OCI-LY1 (cell line): ENCODE results near the gene ST7.

Experiments used
- H2AFZ ChIP-seq: fragments of 200-600 bp; sonication (generic), shearing (Covaris generic); 2 replicates; pipeline ENCODE4 v1.6.0; 2014; ENCODE audit warnings: antibody characterized with exemption, mild to moderate bottlenecking, low read length
- H3F3A ChIP-seq: fragments of 200-600 bp; sonication (generic), shearing (Covaris generic); 2 replicates; pipeline ENCODE4 v1.6.0; 2014; ENCODE audit warnings: mild to moderate bottlenecking, antibody characterized with exemption, low read length, moderate library complexity; ENCODE audit not compliant: insufficient read depth
- H3K27ac ChIP-seq: fragments of 200-600 bp; sonication (generic); 2 replicates; pipeline ENCODE4 v1.5.1; 2014; ENCODE audit warnings: low read length, mixed run types, mild to moderate bottlenecking, low read depth; ENCODE audit not compliant: poor library complexity, severe bottlenecking
- H3K27me3 ChIP-seq: fragments of 200-600 bp; sonication (generic); 2 replicates; pipeline ENCODE4 v1.6.0; 2014; ENCODE audit warnings: antibody characterized with exemption, mild to moderate bottlenecking, low read length, moderate library complexity; ENCODE audit not compliant: insufficient read depth
- H3K36me3 ChIP-seq: fragments of 200-600 bp; sonication (generic); 2 replicates; pipeline ENCODE4 v1.6.1; 2014; ENCODE audit warnings: mild to moderate bottlenecking, antibody characterized with exemption, low read length, moderate library complexity, mixed read lengths; ENCODE audit not compliant: insufficient read depth
- H3K4me1 ChIP-seq: fragments of 200-600 bp; sonication (generic); 2 replicates; pipeline ENCODE4 v1.5.1; 2014; ENCODE audit warnings: mild to moderate bottlenecking, low read length, moderate library complexity; ENCODE audit not compliant: insufficient read depth, severe bottlenecking
- H3K4me2 ChIP-seq: fragments of 200-600 bp; sonication (generic), shearing (Covaris generic); 2 replicates; pipeline ENCODE4 v1.6.1; 2014; ENCODE audit warnings: low read length
- H3K4me3 ChIP-seq: fragments of 200-600 bp; sonication (generic); 2 replicates; pipeline ENCODE4 v1.5.1; 2014; ENCODE audit warnings: low read length, low read depth, mild to moderate bottlenecking, mixed read lengths; ENCODE audit not compliant: poor library complexity, severe bottlenecking
- H3K79me2 ChIP-seq: fragments of 200-600 bp; shearing (Covaris generic); 2 replicates; pipeline ENCODE4 v1.6.1; 2016; ENCODE audit warnings: mixed run types, low read length, mixed read lengths; ENCODE audit not compliant: insufficient read depth
- H3K9ac ChIP-seq: fragments of 200-600 bp; sonication (generic), shearing (Covaris generic); 2 replicates; pipeline ENCODE4 v1.6.1; 2014; ENCODE audit warnings: mild to moderate bottlenecking, low read length, mixed read lengths
- H3K9me2 ChIP-seq: fragments of 200-600 bp; sonication (generic), shearing (Covaris generic); 2 replicates; pipeline ENCODE4 v1.6.1; 2014; ENCODE audit warnings: low read depth, mild to moderate bottlenecking, low read length, mixed read lengths
- H3K9me3 ChIP-seq: fragments of 200-600 bp; shearing (Covaris generic); 2 replicates; pipeline ENCODE4 v1.6.1; 2014; ENCODE audit warnings: low read length, mixed read lengths
- H4K20me1 ChIP-seq: fragments of 200-600 bp; sonication (generic), shearing (Covaris generic); 2 replicates; pipeline ENCODE4 v1.6.0; 2016; ENCODE audit warnings: mild to moderate bottlenecking, low read length; ENCODE audit not compliant: insufficient read depth
- EZH2 ChIP-seq: fragments of 200-600 bp; sonication (generic), shearing (Covaris generic); IDR thresholded peaks from 2 replicates; pipeline ENCODE4 v1.8.0; 2017; ENCODE audit warnings: borderline replicate concordance, mixed run types, mild to moderate bottlenecking, antibody characterized with exemption, low read length, moderate library complexity, mixed read lengths
- TF ChIP-seq, protein P1 (sequence below): fragments of 200-600 bp; sonication (generic), shearing (Covaris generic); IDR thresholded peaks from 2 replicates; pipeline ENCODE4 v1.5.1; 2017; ENCODE audit warnings: mild to moderate bottlenecking, antibody characterized with exemption, low read length, moderate library complexity, mixed read lengths

Gene ST7

DNA sequence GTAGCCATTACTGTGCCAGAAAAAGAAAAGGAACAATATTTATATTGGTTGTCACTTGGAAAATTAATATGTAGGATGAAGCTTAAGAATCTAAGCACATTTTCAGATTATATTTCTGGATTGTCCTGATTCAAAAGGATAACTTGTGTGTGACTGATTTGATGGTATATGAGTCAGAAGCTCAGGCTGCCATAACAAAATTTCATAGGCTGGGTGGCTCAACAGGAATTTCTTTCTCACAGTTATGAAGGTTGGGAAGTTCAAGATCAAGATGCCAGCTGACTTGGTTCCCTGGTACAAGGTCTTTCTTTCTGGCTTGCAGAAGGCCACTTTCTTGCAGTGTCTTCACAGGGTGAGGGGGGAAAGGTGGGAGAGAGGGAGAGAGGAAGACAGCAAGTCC, 108.5 kb downstream of the ST7 start:
- H3K9me2 ChIP-seq = no peaks in the 10 kb centered on the region
- no peak overlapping the region for H3K27ac ChIP-seq
- TF ChIP-seq EZH2 = no peak
- TF ChIP-seq, protein P1, sequence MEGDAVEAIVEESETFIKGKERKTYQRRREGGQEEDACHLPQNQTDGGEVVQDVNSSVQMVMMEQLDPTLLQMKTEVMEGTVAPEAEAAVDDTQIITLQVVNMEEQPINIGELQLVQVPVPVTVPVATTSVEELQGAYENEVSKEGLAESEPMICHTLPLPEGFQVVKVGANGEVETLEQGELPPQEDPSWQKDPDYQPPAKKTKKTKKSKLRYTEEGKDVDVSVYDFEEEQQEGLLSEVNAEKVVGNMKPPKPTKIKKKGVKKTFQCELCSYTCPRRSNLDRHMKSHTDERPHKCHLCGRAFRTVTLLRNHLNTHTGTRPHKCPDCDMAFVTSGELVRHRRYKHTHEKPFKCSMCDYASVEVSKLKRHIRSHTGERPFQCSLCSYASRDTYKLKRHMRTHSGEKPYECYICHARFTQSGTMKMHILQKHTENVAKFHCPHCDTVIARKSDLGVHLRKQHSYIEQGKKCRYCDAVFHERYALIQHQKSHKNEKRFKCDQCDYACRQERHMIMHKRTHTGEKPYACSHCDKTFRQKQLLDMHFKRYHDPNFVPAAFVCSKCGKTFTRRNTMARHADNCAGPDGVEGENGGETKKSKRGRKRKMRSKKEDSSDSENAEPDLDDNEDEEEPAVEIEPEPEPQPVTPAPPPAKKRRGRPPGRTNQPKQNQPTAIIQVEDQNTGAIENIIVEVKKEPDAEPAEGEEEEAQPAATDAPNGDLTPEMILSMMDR = no peak
- H3K27me3 ChIP-seq = no peaks in the 10 kb centered on the region
- H4K20me1 ChIP-seq = no peaks in the 10 kb centered on the region
- H3K36me3 ChIP-seq = no peaks in the 10 kb centered on the region
- H3K4me2 ChIP-seq = no peak overlapping the region
- no peaks in the 10 kb centered on the region for H3F3A ChIP-seq
- no peak overlapping the region for H3K9ac ChIP-seq
- H3K9me3 ChIP-seq = no peaks in the 10 kb centered on the region
- no peaks in the 10 kb centered on the region for H3K79me2 ChIP-seq
- no peak overlapping the region for H2AFZ ChIP-seq
- no peak overlapping the region for H3K4me3 ChIP-seq
- no peaks in the 10 kb centered on the region for H3K4me1 ChIP-seq

DNA sequence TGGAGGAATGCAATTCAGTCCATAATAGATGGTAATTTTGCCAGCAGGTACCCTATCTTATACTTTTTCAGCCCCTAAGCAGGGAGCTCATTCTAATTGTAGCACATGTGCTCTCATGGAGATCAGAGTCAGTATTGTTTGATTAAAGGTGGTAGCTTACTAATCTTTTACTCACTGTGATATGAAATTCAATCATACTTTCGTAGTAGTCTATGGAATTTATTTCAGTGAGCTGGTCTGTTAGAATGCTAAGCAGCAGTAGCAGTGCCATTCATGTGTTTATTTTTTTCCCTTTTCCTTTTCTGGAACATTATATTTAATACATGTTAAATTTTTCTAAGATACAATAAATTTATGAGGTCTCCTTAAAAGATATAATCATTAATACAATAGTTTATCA, 109.0 kb downstream of the ST7 start:
- Histone ChIP-seq H3K4me1 (no peaks in the 10 kb centered on the region), H3K36me3 (no peaks in the 10 kb centered on the region), H3K27me3 (no peaks in the 10 kb centered on the region), H3K9ac (no peak overlapping the region), H3K9me3 (no peaks in the 10 kb centered on the region), H3K4me2 (no peak overlapping the region), H3K9me2 (no peaks in the 10 kb centered on the region), H3K4me3 (no peak overlapping the region), H3F3A (no peaks in the 10 kb centered on the region), H4K20me1 (no peaks in the 10 kb centered on the region), H3K27ac (no peak overlapping the region), H3K79me2 (no peaks in the 10 kb centered on the region), H2AFZ (no peak overlapping the region)
- TF ChIP-seq EZH2 = no peak
- TF ChIP-seq, protein P1 = no peak

DNA sequence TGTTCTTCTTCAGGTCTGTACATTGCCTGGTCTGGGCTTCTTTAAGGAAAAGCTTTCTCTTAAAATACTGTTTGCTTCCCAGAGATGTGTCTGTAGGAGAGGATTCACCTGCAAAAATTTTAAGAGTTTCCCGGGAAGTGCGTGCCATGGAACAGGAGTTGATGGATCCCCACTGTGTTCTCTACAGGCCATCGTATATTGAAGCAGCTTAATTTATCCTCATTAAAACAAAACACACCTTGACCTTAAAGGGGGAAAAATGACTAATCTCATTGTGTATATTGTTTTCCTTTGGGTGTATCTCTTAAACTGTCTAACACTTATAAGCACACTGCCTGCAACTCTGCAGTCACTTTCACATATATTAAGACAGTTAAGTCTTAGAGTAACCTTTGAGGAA, 111.4 kb downstream of the ST7 start:
- no peaks in the 10 kb centered on the region for H3K9me2 ChIP-seq
- H3K27ac ChIP-seq = no peak overlapping the region
- H3K79me2 ChIP-seq = no peaks in the 10 kb centered on the region
- no peak for TF ChIP-seq EZH2
- TF ChIP-seq, protein P1 = no peak
- no peak overlapping the region for H2AFZ ChIP-seq
- H4K20me1 ChIP-seq = no peaks in the 10 kb centered on the region
- H3K9me3 ChIP-seq = no peaks in the 10 kb centered on the region
- no peak overlapping the region for H3K9ac ChIP-seq
- H3K4me1 ChIP-seq = no peaks in the 10 kb centered on the region
- no peak overlapping the region for H3K4me3 ChIP-seq
- no peaks in the 10 kb centered on the region for H3K36me3 ChIP-seq
- H3K27me3 ChIP-seq = no peaks in the 10 kb centered on the region
- H3K4me2 ChIP-seq = no peak overlapping the region
- H3F3A ChIP-seq = no peaks in the 10 kb centered on the region
